Loucy (cell line): ENCODE results near the gene RNF26.

Experiments used
- H2AFZ ChIP-seq: fragments of 200-600 bp; sonication (generic); 2 replicates; pipeline ENCODE4 v1.6.0; 2016; ENCODE audit warnings: antibody characterized with exemption, mild to moderate bottlenecking, low read length, moderate library complexity
- H3F3A ChIP-seq: fragments of 200-600 bp; 2 replicates; pipeline ENCODE4 v1.6.0; 2016; ENCODE audit warnings: antibody characterized with exemption, low read depth, mild to moderate bottlenecking
- H3K27me3 ChIP-seq: fragments of 200-600 bp; sonication (generic); 2 replicates; pipeline ENCODE4 v1.6.1; 2014; ENCODE audit warnings: low read length, mild to moderate bottlenecking; ENCODE audit not compliant: insufficient read depth, poor library complexity, severe bottlenecking
- H3K36me3 ChIP-seq: fragments of 200-600 bp; sonication (generic); 2 replicates; pipeline ENCODE4 v1.6.1; 2016; ENCODE audit warnings: low read length; ENCODE audit not compliant: insufficient read depth
- H3K4me1 ChIP-seq: fragments of 200-600 bp; sonication (generic); 2 replicates; pipeline ENCODE4 v1.5.1; 2014; ENCODE audit warnings: low read length, mild to moderate bottlenecking; ENCODE audit not compliant: insufficient read depth, poor library complexity, severe bottlenecking
- H3K4me2 ChIP-seq: fragments of 200-600 bp; sonication (generic); 2 replicates; pipeline ENCODE4 v1.6.0; 2014; ENCODE audit warnings: antibody characterized with exemption, low read length, low read depth, mild to moderate bottlenecking; ENCODE audit not compliant: poor library complexity, severe bottlenecking
- H3K4me3 ChIP-seq: fragments of 200-600 bp; sonication (generic); 2 replicates; pipeline ENCODE4 v1.5.1; 2014; ENCODE audit warnings: low read length, mild to moderate bottlenecking, mixed read lengths; ENCODE audit not compliant: poor library complexity, severe bottlenecking
- H3K79me2 ChIP-seq: fragments of 200-600 bp; sonication (generic); 2 replicates; pipeline ENCODE4 v1.6.1; 2014; ENCODE audit warnings: low read length; ENCODE audit not compliant: insufficient read depth
- H3K9ac ChIP-seq: fragments of 200-600 bp; sonication (generic); 2 replicates; pipeline ENCODE4 v1.6.0; 2014; ENCODE audit warnings: mild to moderate bottlenecking, low read depth, low read length, moderate library complexity; ENCODE audit not compliant: poor library complexity, severe bottlenecking
- H3K9me2 ChIP-seq: fragments of 200-600 bp; sonication (generic); replicated peaks from 2 replicates; pipeline ENCODE4 v1.6.1; 2016; ENCODE audit warnings: low read depth, low read length, mixed read lengths
- H3K9me3 ChIP-seq: fragments of 200-600 bp; sonication (generic); 2 replicates; pipeline ENCODE4 v1.6.1; 2014; ENCODE audit warnings: mild to moderate bottlenecking, antibody characterized with exemption, low read length, low read depth; ENCODE audit not compliant: insufficient read depth
- H4K20me1 ChIP-seq: fragments of 200-600 bp; sonication (generic); 2 replicates; pipeline ENCODE4 v1.6.0; 2014; ENCODE audit warnings: antibody characterized with exemption, low read length, mild to moderate bottlenecking; ENCODE audit not compliant: insufficient read depth, poor library complexity, severe bottlenecking
- CTCF ChIP-seq: fragments of 200-600 bp; sonication (generic); conservative IDR thresholded peaks from 2 replicates; pipeline ENCODE4 v1.5.1; 2014; ENCODE audit warnings: mild to moderate bottlenecking, antibody characterized with exemption, low read length
- EZH2phosphoT487 ChIP-seq: fragments of 200-600 bp; IDR thresholded peaks from 2 replicates; pipeline ENCODE4 v1.6.1; 2018; ENCODE audit warnings: antibody characterized with exemption, mild to moderate bottlenecking, moderate library complexity, borderline replicate concordance

Gene RNF26

GRCh38 chr11:119342362-119343130 lies 8.2 kb downstream of the RNF26 start:
- peaks cover 5% of the 10 kb centered on the region for H4K20me1 ChIP-seq
- H3K4me3 ChIP-seq: no peak overlapping the region
- H3F3A ChIP-seq: no peaks in the 10 kb centered on the region
- H3K4me2 ChIP-seq: no peak overlapping the region
- H3K79me2 ChIP-seq: peaks cover 7% of the 10 kb centered on the region; the same call in 1 of the 2 replicates
- TF ChIP-seq CTCF: no peak
- no peak for TF ChIP-seq EZH2phosphoT487
- H3K36me3 ChIP-seq: no peaks in the 10 kb centered on the region
- H3K4me1 ChIP-seq: peaks cover 9% of the 10 kb centered on the region
- no peaks in the 10 kb centered on the region for H3K9me2 ChIP-seq
- H3K9me3 ChIP-seq: no peaks in the 10 kb centered on the region
- H3K9ac ChIP-seq: no peak overlapping the region
- H2AFZ ChIP-seq: no peak overlapping the region
- no peaks in the 10 kb centered on the region for H3K27me3 ChIP-seq

- H3F3A ChIP-seq: no peaks in the 10 kb centered on the region
- no peak overlapping the region for H2AFZ ChIP-seq
- no peaks in the 10 kb centered on the region for H3K9me2 ChIP-seq
- no peaks in the 10 kb centered on the region for H3K4me1 ChIP-seq
- no peak overlapping the region for H3K9ac ChIP-seq
- no peaks in the 10 kb centered on the region for H3K27me3 ChIP-seq
- TF ChIP-seq CTCF (no peak), EZH2phosphoT487 (no peak)
- no peaks in the 10 kb centered on the region for H3K9me3 ChIP-seq
- H3K4me3 ChIP-seq: no peak overlapping the region
- H3K36me3 ChIP-seq: no peaks in the 10 kb centered on the region
- H3K4me2 ChIP-seq: no peak overlapping the region
- H4K20me1 ChIP-seq: peaks cover under 1% of the 10 kb centered on the region
- no peaks in the 10 kb centered on the region for H3K79me2 ChIP-seq
Observed at GRCh38 chr11:119343726-119344125, 9.4 kb downstream of the RNF26 start.

- Histone ChIP-seq H3K4me3 (no peak overlapping the region), H3K36me3 (no peaks in the 10 kb centered on the region), H3K4me2 (no peak overlapping the region), H3K79me2 (no peaks in the 10 kb centered on the region), H3K27me3 (no peaks in the 10 kb centered on the region), H3K9me2 (no peaks in the 10 kb centered on the region), H3F3A (no peaks in the 10 kb centered on the region), H3K4me1 (no peaks in the 10 kb centered on the region), H3K9ac (no peak overlapping the region), H2AFZ (no peak overlapping the region), H3K9me3 (no peaks in the 10 kb centered on the region), H4K20me1 (no peaks in the 10 kb centered on the region)
- no peak for TF ChIP-seq CTCF
- no peak for TF ChIP-seq EZH2phosphoT487
Observed at GRCh38 chr11:119344291-119345010, 10.1 kb downstream of the RNF26 start.
